ENCODE measurements around the gene ARHGAP45.

The ARHGAP45 gene

GRCh38 chr19:1035998-1036621, 30.9 kb upstream of the ARHGAP45 start:
- H2BK5ac ChIP-seq (ENCODE audit: low read length): no peak overlapping the region
- peaks cover 0 to 2% (median 0%) of the 10 kb centered on the region in 3 experiments for H3K27me3 ChIP-seq (ENCODE audit: control insufficient read depth in 3 of 3, insufficient read depth in 3 of 3, low read depth in 1 of 3, low read length in 3 of 3)
- H2BK12ac ChIP-seq (ENCODE audit: low read length): peak overlapping the region; percentile 22
- no CpG with 5 or more reads among the region's 29 CpGs for WGBS, 2 donors (ENCODE audit: extremely low coverage in 2 of 2, insufficient read length in 2 of 2, insufficient replicate concordance in 1 of 2)
- peak overlapping the region; percentile 11 for H3K4me2 ChIP-seq (ENCODE audit: insufficient read depth, low read length, poor library complexity, severe bottlenecking)
- H3K27ac ChIP-seq (replicated peaks; ENCODE audit: low read length): no peak overlapping the region
- H2AFZ ChIP-seq (ENCODE audit: low read length): no peak overlapping the region
- no peak overlapping the region for H3K4me3 ChIP-seq (ENCODE audit: low read length in 2 of 2)
- no peak overlapping the region for H2AK5ac ChIP-seq (ENCODE audit: low read depth, low read length)
- no peak overlapping the region for H3K4ac ChIP-seq (ENCODE audit: low read length)
- no peak overlapping the region for H3K14ac ChIP-seq (ENCODE audit: low read length)
- H3K18ac ChIP-seq (ENCODE audit: low read length): no peak overlapping the region
- no peak overlapping the region for H2BK120ac ChIP-seq (ENCODE audit: low read depth, low read length)
- H3K23ac ChIP-seq (ENCODE audit: low read depth, low read length, poor library complexity): peak overlapping the region; percentile 73
- H3K79me1 ChIP-seq (ENCODE audit: low read depth, low read length): peaks cover 6% of the 10 kb centered on the region
- peak overlapping the region; percentile 44 for H3K9ac ChIP-seq (ENCODE audit: low read depth, low read length, poor library complexity)
- no peak for DNase-seq (ENCODE audit: low spot score)
- no peak overlapping the region for H4K91ac ChIP-seq (ENCODE audit: low read depth, low read length, poor library complexity)
- H4K8ac ChIP-seq (ENCODE audit: low read depth, low read length): peak overlapping the region; percentile 3
- peaks cover 5 to 7% of the 10 kb centered on the region in 2 donors for H3K4me1 ChIP-seq (ENCODE audit: control insufficient read depth in 2 of 2, insufficient read depth in 1 of 2, low read depth in 1 of 2, low read length in 2 of 2)
- no peaks in the 10 kb centered on the region for H3K9me3 ChIP-seq (replicated peaks in 1 of 2; ENCODE audit: control insufficient read depth in 2 of 2, insufficient read depth in 1 of 2, low read depth in 1 of 2, low read length in 2 of 2)
- H3K36me3 ChIP-seq (replicated peaks in 1 of 2; ENCODE audit: control insufficient read depth in 2 of 2, insufficient read depth in 2 of 2, low read length in 2 of 2): peaks cover 33 to 54% of the 10 kb centered on the region in 2 donors
- H2BK15ac ChIP-seq (ENCODE audit: low read length): no peak overlapping the region

DNA sequence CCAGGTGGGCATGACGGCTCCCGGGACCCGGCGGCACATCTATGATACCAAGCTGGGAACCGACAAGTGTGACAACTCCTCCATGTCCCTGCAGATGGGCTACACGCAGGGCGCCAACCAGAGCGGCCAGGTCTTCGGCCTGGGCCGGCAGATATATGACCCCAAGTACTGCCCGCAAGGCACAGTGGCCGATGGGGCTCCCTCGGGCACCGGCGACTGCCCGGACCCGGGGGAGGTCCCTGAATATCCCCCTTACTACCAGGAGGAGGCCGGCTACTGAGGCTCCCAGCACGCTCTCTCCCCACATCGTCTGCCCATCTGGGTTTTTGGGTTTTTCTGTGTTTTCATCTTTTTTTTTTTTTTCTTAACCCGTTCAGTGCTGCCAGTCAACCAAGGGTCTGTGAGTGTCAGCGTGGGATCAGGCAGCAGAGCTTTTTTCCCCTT, 29.3 kb upstream of the ARHGAP45 start:
- H3K27me3 ChIP-seq (ENCODE audit: control insufficient read depth in 3 of 3, insufficient read depth in 3 of 3, low read depth in 1 of 3, low read length in 3 of 3): no peaks in the 10 kb centered on the region
- H4K8ac ChIP-seq (ENCODE audit: low read depth, low read length): no peak overlapping the region
- no peak overlapping the region for H3K14ac ChIP-seq (ENCODE audit: low read length)
- H2AFZ ChIP-seq (ENCODE audit: low read length): no peak overlapping the region
- H3K9ac ChIP-seq (ENCODE audit: low read depth, low read length, poor library complexity): no peak overlapping the region
- no peak overlapping the region for H2AK5ac ChIP-seq (ENCODE audit: low read depth, low read length)
- WGBS, 2 donors (ENCODE audit: extremely low coverage in 2 of 2, insufficient read length in 2 of 2, insufficient replicate concordance in 1 of 2): no CpG with 5 or more reads among the region's 22 CpGs
- H3K9me3 ChIP-seq (replicated peaks in 1 of 2; ENCODE audit: control insufficient read depth in 2 of 2, insufficient read depth in 1 of 2, low read depth in 1 of 2, low read length in 2 of 2): no peaks in the 10 kb centered on the region
- no peak overlapping the region for H2BK12ac ChIP-seq (ENCODE audit: low read length)
- peaks cover 6% of the 10 kb centered on the region for H3K79me1 ChIP-seq (ENCODE audit: low read depth, low read length)
- H3K4me1 ChIP-seq (ENCODE audit: control insufficient read depth in 2 of 2, insufficient read depth in 1 of 2, low read depth in 1 of 2, low read length in 2 of 2): peaks cover 7 to 13% of the 10 kb centered on the region in 2 donors
- no peak overlapping the region for H4K91ac ChIP-seq (ENCODE audit: low read depth, low read length, poor library complexity)
- H3K4me2 ChIP-seq (ENCODE audit: insufficient read depth, low read length, poor library complexity, severe bottlenecking): no peak overlapping the region
- no peak overlapping the region for H3K18ac ChIP-seq (ENCODE audit: low read length)
- H2BK5ac ChIP-seq (ENCODE audit: low read length): no peak overlapping the region
- H3K23ac ChIP-seq (ENCODE audit: low read depth, low read length, poor library complexity): no peak overlapping the region
- no peak overlapping the region for H2BK15ac ChIP-seq (ENCODE audit: low read length)
- H3K4me3 ChIP-seq (ENCODE audit: low read length in 2 of 2): no peak overlapping the region
- H2BK120ac ChIP-seq (ENCODE audit: low read depth, low read length): no peak overlapping the region
- H3K27ac ChIP-seq (replicated peaks; ENCODE audit: low read length): no peak overlapping the region
- H3K36me3 ChIP-seq (replicated peaks in 1 of 2; ENCODE audit: control insufficient read depth in 2 of 2, insufficient read depth in 2 of 2, low read length in 2 of 2): peaks cover 27 to 43% of the 10 kb centered on the region in 2 donors
- DNase-seq (ENCODE audit: low spot score): no peak
- H3K4ac ChIP-seq (ENCODE audit: low read length): no peak overlapping the region

- H3K23ac ChIP-seq (ENCODE audit: low read depth, low read length, poor library complexity): peak overlapping the region; percentile 89
- H2BK15ac ChIP-seq (ENCODE audit: low read length): no peak overlapping the region
- H4K91ac ChIP-seq (ENCODE audit: low read depth, low read length, poor library complexity): no peak overlapping the region
- no peak overlapping the region for H2BK12ac ChIP-seq (ENCODE audit: low read length)
- no peaks in the 10 kb centered on the region for H3K9me3 ChIP-seq (replicated peaks in 1 of 2; ENCODE audit: control insufficient read depth in 2 of 2, insufficient read depth in 1 of 2, low read depth in 1 of 2, low read length in 2 of 2)
- H3K27me3 ChIP-seq (ENCODE audit: control insufficient read depth in 3 of 3, insufficient read depth in 3 of 3, low read depth in 1 of 3, low read length in 3 of 3): no peaks in the 10 kb centered on the region
- peaks cover 20 to 35% of the 10 kb centered on the region in 2 donors for H3K36me3 ChIP-seq (replicated peaks in 1 of 2; ENCODE audit: control insufficient read depth in 2 of 2, insufficient read depth in 2 of 2, low read length in 2 of 2)
- H2BK5ac ChIP-seq (ENCODE audit: low read length): peak overlapping the region; percentile 2
- peak overlapping the region; percentile 82 for H3K4me2 ChIP-seq (ENCODE audit: insufficient read depth, low read length, poor library complexity, severe bottlenecking)
- H3K27ac ChIP-seq (replicated peaks; ENCODE audit: low read length): peak overlapping the region; percentile 54
- no peak overlapping the region for H3K9ac ChIP-seq (ENCODE audit: low read depth, low read length, poor library complexity)
- H3K4me3 ChIP-seq (ENCODE audit: low read length in 2 of 2): no peak overlapping the region
- peaks cover 7 to 13% of the 10 kb centered on the region in 2 donors for H3K4me1 ChIP-seq (ENCODE audit: control insufficient read depth in 2 of 2, insufficient read depth in 1 of 2, low read depth in 1 of 2, low read length in 2 of 2)
- H2BK120ac ChIP-seq (ENCODE audit: low read depth, low read length): peak overlapping the region; percentile 81
- no peak overlapping the region for H3K14ac ChIP-seq (ENCODE audit: low read length)
- no peak overlapping the region for H3K18ac ChIP-seq (ENCODE audit: low read length)
- WGBS, 2 donors (ENCODE audit: extremely low coverage in 2 of 2, insufficient read length in 2 of 2, insufficient replicate concordance in 1 of 2): no CpG with 5 or more reads among the region's 22 CpGs
- H3K79me1 ChIP-seq (ENCODE audit: low read depth, low read length): peaks cover 4% of the 10 kb centered on the region
- no peak for DNase-seq (ENCODE audit: low spot score)
- H2AK5ac ChIP-seq (ENCODE audit: low read depth, low read length): peak overlapping the region; percentile 63
- H4K8ac ChIP-seq (ENCODE audit: low read depth, low read length): no peak overlapping the region
- no peak overlapping the region for H3K4ac ChIP-seq (ENCODE audit: low read length)
- H2AFZ ChIP-seq (ENCODE audit: low read length): no peak overlapping the region
Measured at GRCh38 chr19:1038978-1039645, 27.9 kb upstream of the ARHGAP45 start.
